HepG2 (cell line): ENCODE measurements around the gene MAGI1. TPM values are rescaled to one million over a fixed set of nuclear protein-coding genes. Genes with fewer than 3 reads are reported as not detected.

Experiments used
- KDM2A ChIP-seq: sonication (generic); formaldehyde crosslinking; IDR thresholded peaks from 2 replicates; pipeline ENCODE4 v1.4.0; 2020; ENCODE audit warnings: low read depth, missing genetic modification reagents, borderline replicate concordance
- KMT2B ChIP-seq: IDR thresholded peaks from 2 replicates; pipeline ENCODE4 v1.6.1; 2016; ENCODE audit warnings: missing genetic modification reagents, missing compliant biosample characterization
- RAD21 ChIP-seq: fragments of 450-650 bp; formaldehyde crosslinking; IDR thresholded peaks from 2 replicates; pipeline ENCODE4 v1.5.0; 2020; ENCODE audit warnings: mild to moderate bottlenecking
- SP5 ChIP-seq: IDR thresholded peaks from 2 replicates; pipeline ENCODE4 v1.6.1; 2016; ENCODE audit warnings: low read depth, borderline replicate concordance
- ZBTB4 ChIP-seq: sonication (generic); formaldehyde crosslinking; IDR thresholded peaks from 2 replicates; pipeline ENCODE4 v1.4.0; 2020; ENCODE audit warnings: missing genetic modification reagents, mild to moderate bottlenecking, borderline replicate concordance
- polyA plus RNA-seq, 8 experiments: library from polyadenylated mRNA; depleted of rRNA in 3 of 8; stranded (reverse) in 7 of 8; unstranded in 1 of 8; fragments of >200 nt; fragmentation: Illumina TruSeq in 4 of 8; extraction: Trizol in 4 of 8; gene quantifications; 2 replicates each; pipeline versions ENCODE4 v1.2.1 to v1.2.3, GENCODE V29; 2011 to 2016; ENCODE audit warnings: low read depth in 4 of 8, missing spikeins in 1 of 8, mixed read lengths in 1 of 8; ENCODE audit not compliant: insufficient read depth in 1 of 8
- total RNA-seq, 5 experiments: library from RNA; depleted of rRNA; stranded (reverse); fragments of >200 nt; fragmentation: Illumina TruSeq; extraction: Trizol; gene quantifications; 2 replicates each; pipeline ENCODE4 v1.2.3, GENCODE V29; 2016; ENCODE audit warnings: low read depth in 1 of 5
- TF ChIP-seq, protein P1 (sequence below): IDR thresholded peaks from 2 replicates; pipeline ENCODE4 v1.6.1; 2012; ENCODE audit warnings: low read length, improper control_type of control experiment
- TF ChIP-seq, protein P2 (sequence below), 2 experiments: IDR thresholded peaks; 2 replicates each; pipeline ENCODE4 v1.6.1; 2011 to 2012; ENCODE audit warnings: low read length in 2 of 2, borderline replicate concordance in 1 of 2, low read depth in 1 of 2, mild to moderate bottlenecking in 1 of 2, moderate library complexity in 1 of 2

The MAGI1 gene
- total and polyA plus RNA-seq, 2 of the 13 experiments (the other 11 are each of a cell fraction or from before 2014, with no cell fraction given): 22.2 to 26.0 TPM

DNA sequence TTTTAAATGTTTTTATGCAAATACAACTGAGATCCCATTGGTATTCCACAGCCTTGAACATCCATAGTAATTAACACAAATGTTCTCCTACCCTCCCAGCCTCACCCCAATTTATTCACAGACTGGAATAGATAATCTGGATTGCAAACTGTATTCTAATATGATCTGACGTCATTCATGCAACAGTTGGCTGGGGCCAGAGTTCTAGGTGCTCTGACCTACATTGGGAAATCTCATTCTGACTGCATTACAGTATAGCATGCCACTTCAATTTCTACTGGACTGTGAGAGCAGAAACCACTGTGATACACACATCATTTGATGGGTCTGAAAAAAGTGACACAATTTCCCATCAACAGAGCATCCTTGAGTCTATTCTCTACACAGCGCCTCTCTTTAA, 403.1 kb downstream of the MAGI1 start (continued):
- TF ChIP-seq, protein P1, sequence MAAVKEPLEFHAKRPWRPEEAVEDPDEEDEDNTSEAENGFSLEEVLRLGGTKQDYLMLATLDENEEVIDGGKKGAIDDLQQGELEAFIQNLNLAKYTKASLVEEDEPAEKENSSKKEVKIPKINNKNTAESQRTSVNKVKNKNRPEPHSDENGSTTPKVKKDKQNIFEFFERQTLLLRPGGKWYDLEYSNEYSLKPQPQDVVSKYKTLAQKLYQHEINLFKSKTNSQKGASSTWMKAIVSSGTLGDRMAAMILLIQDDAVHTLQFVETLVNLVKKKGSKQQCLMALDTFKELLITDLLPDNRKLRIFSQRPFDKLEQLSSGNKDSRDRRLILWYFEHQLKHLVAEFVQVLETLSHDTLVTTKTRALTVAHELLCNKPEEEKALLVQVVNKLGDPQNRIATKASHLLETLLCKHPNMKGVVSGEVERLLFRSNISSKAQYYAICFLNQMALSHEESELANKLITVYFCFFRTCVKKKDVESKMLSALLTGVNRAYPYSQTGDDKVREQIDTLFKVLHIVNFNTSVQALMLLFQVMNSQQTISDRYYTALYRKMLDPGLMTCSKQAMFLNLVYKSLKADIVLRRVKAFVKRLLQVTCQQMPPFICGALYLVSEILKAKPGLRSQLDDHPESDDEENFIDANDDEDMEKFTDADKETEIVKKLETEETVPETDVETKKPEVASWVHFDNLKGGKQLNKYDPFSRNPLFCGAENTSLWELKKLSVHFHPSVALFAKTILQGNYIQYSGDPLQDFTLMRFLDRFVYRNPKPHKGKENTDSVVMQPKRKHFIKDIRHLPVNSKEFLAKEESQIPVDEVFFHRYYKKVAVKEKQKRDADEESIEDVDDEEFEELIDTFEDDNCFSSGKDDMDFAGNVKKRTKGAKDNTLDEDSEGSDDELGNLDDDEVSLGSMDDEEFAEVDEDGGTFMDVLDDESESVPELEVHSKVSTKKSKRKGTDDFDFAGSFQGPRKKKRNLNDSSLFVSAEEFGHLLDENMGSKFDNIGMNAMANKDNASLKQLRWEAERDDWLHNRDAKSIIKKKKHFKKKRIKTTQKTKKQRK: no peak
- TF ChIP-seq ZBTB4 (CRISPR knock-in tag): no peak
- no peak for TF ChIP-seq RAD21 (CRISPR knock-in tag)
- no peak for TF ChIP-seq KDM2A (CRISPR knock-in tag)
- no peak for TF ChIP-seq SP5 (CRISPR knock-in tag)
- TF ChIP-seq KMT2B (CRISPR knock-in tag): no peak
- TF ChIP-seq, protein P2, sequence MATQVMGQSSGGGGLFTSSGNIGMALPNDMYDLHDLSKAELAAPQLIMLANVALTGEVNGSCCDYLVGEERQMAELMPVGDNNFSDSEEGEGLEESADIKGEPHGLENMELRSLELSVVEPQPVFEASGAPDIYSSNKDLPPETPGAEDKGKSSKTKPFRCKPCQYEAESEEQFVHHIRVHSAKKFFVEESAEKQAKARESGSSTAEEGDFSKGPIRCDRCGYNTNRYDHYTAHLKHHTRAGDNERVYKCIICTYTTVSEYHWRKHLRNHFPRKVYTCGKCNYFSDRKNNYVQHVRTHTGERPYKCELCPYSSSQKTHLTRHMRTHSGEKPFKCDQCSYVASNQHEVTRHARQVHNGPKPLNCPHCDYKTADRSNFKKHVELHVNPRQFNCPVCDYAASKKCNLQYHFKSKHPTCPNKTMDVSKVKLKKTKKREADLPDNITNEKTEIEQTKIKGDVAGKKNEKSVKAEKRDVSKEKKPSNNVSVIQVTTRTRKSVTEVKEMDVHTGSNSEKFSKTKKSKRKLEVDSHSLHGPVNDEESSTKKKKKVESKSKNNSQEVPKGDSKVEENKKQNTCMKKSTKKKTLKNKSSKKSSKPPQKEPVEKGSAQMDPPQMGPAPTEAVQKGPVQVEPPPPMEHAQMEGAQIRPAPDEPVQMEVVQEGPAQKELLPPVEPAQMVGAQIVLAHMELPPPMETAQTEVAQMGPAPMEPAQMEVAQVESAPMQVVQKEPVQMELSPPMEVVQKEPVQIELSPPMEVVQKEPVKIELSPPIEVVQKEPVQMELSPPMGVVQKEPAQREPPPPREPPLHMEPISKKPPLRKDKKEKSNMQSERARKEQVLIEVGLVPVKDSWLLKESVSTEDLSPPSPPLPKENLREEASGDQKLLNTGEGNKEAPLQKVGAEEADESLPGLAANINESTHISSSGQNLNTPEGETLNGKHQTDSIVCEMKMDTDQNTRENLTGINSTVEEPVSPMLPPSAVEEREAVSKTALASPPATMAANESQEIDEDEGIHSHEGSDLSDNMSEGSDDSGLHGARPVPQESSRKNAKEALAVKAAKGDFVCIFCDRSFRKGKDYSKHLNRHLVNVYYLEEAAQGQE (IDR thresholded peaks at IDR 0.05; ENCODE audit: borderline replicate concordance in 1 of 2, low read depth in 1 of 2, low read length in 2 of 2): no peak
